Glutamatergic neuron (in vitro differentiated cells): ENCODE data around the gene BUD23. TPM values are rescaled to one million over a fixed set of nuclear protein-coding genes. Genes with fewer than 3 reads are reported as not detected.
"Not testable (repeated sequence)": the region's sequence is repeated elsewhere in the genome, so short reads cannot be mapped to it uniquely, and the experiment has no call there.

Experiments
- DNase-seq: peaks from one replicate; pipeline ENCODE4 v3.0.0; 2022
- H3K27ac Mint-ChIP-seq: one replicate; pipeline ENCODE4 v1.8.0; 2020; ENCODE audit warnings: mild to moderate bottlenecking, mixed read lengths, inconsistent platforms; ENCODE audit not compliant: unreplicated experiment
- H3K27me3 Mint-ChIP-seq: one replicate; pipeline ENCODE4 v1.8.0; 2020; ENCODE audit warnings: mild to moderate bottlenecking, moderate library complexity, mixed read lengths, inconsistent platforms; ENCODE audit not compliant: unreplicated experiment
- H3K36me3 Mint-ChIP-seq: one replicate; pipeline ENCODE4 v1.8.0; 2020; ENCODE audit warnings: mild to moderate bottlenecking, mixed read lengths, inconsistent platforms; ENCODE audit not compliant: unreplicated experiment
- H3K4me1 Mint-ChIP-seq: one replicate; pipeline ENCODE4 v1.8.0; 2020; ENCODE audit warnings: mild to moderate bottlenecking, low read depth, mixed read lengths, inconsistent platforms; ENCODE audit not compliant: unreplicated experiment
- H3K4me3 Mint-ChIP-seq: one replicate; pipeline ENCODE4 v1.8.0; 2020; ENCODE audit warnings: mild to moderate bottlenecking, mixed read lengths, inconsistent platforms; ENCODE audit not compliant: unreplicated experiment
- H3K9me3 Mint-ChIP-seq: one replicate; pipeline ENCODE4 v1.8.0; 2020; ENCODE audit warnings: mild to moderate bottlenecking, moderate library complexity, mixed read lengths, inconsistent platforms; ENCODE audit not compliant: unreplicated experiment
- total RNA-seq: library from RNA; stranded (reverse); fragmentation: NEBNext Ultra II Directional; extraction: Animal tissue kit (Norgen Biotek cat#: 25700); gene quantifications from one replicate; pipeline ENCODE4 v1.2.1, GENCODE V29; 2021; ENCODE audit not compliant: unreplicated experiment
- TF ChIP-seq, protein P1 (sequence below): fragments of 200-600 bp; sonication (generic); IDR thresholded peaks from one replicate; pipeline ENCODE4 v1.5.0; 2021; ENCODE audit not compliant: partially characterized antibody, unreplicated experiment

Gene BUD23
- total RNA-seq, 1 donor from 2014 or later: 42.6 TPM

DNA sequence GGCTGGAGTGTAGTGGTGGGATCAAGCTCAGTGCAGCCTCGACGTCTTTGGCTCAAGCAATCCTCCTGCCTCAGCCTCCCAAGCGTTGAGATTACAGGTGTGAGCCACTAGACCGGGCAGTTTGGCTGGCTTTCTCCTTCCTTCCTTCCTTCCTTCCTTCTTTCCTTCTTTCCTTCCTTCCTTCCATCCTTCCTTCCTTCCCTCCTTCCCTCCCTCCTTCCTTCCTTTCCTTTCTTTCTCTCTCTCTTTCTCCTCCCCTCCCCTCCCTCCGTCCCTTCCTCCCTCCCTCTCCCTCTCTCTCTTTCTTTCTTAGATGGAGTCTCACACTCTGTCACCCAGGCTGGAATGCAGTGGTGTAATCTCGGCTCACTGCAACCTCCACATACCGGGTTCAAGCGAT is 23.4 kb upstream of the BUD23 start:
- peaks cover 11% of the 10 kb centered on the region for H3K36me3 Mint-ChIP-seq
- no peaks in the 10 kb centered on the region for H3K4me1 Mint-ChIP-seq
- peaks cover 4% of the 10 kb centered on the region for H3K9me3 Mint-ChIP-seq
- TF ChIP-seq, protein P1, sequence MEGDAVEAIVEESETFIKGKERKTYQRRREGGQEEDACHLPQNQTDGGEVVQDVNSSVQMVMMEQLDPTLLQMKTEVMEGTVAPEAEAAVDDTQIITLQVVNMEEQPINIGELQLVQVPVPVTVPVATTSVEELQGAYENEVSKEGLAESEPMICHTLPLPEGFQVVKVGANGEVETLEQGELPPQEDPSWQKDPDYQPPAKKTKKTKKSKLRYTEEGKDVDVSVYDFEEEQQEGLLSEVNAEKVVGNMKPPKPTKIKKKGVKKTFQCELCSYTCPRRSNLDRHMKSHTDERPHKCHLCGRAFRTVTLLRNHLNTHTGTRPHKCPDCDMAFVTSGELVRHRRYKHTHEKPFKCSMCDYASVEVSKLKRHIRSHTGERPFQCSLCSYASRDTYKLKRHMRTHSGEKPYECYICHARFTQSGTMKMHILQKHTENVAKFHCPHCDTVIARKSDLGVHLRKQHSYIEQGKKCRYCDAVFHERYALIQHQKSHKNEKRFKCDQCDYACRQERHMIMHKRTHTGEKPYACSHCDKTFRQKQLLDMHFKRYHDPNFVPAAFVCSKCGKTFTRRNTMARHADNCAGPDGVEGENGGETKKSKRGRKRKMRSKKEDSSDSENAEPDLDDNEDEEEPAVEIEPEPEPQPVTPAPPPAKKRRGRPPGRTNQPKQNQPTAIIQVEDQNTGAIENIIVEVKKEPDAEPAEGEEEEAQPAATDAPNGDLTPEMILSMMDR: no peak
- no peak overlapping the region for H3K4me3 Mint-ChIP-seq
- DNase-seq: no peak
- H3K27me3 Mint-ChIP-seq: peaks cover 12% of the 10 kb centered on the region
- H3K27ac Mint-ChIP-seq: no peak overlapping the region

DNA sequence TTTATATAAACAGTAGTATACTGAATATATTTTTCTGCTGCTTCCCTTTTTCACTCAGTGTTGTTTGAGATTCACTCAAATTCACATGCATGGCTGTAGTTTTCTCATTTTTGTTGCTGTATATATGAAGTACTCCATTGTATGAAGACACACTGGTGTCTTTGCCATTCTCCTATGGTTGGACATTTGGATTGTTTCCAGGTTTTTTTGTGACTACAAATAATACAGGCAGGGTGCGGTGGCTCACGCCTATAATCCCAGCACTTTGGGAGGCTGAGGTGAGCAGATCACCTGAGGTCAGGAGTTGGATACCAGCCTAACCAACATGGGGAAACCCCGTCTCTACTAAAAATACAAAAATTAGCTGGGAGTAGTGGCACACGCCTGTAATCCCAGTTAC is 22.8 kb upstream of the BUD23 start:
- H3K27me3 Mint-ChIP-seq: peaks cover 10% of the 10 kb centered on the region
- not testable (repeated sequence) for H3K36me3 Mint-ChIP-seq, H3K9me3 Mint-ChIP-seq, H3K4me1 Mint-ChIP-seq, DNase-seq, H3K27ac Mint-ChIP-seq, H3K4me3 Mint-ChIP-seq

DNA sequence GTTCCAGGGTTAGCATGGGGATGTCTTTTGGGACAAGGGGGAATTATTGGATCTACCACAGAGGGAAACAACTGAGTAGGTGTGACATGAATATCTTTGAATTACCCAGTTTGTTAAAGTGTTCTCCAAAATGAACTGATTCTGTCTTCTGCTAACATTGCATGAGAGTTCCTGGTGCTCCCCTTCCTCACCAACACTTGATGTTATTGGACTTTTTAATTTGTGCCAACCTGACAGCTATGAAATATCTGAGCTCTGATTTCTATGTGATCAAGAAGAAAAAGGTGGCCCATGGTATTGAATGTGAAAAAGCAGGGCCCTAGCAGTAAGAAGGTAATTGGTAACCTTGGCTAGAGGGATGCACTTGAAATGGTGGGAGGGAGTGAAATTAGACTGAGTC is 20.4 kb upstream of the BUD23 start:
- peaks cover 5% of the 10 kb centered on the region for H3K36me3 Mint-ChIP-seq
- TF ChIP-seq, protein P1: no peak
- no peaks in the 10 kb centered on the region for H3K4me1 Mint-ChIP-seq

DNA sequence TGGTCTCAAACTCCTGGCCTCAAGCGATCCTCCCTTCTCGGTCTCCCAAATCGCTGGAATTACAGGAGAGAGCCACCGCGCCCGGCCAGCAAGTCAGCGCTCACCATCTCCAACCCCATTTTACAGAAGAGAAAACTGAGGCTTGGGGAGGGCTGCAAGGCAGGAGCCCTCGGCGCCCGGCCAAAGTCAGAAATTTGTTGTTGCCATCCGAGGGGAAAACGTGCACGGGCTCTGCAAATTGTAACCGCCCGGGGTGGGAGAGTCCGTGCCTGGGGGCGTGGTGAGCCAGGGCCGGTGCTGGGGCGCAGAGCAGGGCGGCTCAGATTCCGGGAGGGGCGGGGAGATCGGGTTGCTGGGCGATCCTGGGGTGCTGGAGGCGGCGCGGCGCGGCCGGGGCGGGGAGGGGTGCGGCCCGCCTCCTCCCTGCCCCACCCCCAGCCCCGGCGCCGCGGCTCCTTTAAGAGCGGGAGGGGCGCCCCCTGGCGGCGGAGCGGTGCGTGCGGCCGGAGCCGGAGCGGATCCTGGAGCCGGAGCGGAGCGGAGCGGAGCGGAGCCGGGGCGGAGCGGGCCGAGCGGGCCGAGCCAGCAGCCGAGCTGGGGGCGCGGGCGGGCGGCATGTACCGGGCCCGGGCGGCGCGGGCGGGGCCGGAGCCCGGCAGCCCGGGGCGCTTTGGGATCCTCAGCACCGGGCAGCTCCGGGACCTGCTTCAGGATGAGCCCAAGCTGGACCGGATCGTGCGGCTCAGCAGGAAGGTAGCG is 15.9 kb upstream of the BUD23 start, which contains the start of gene VPS37D:
TSS of gene VPS37D (plus strand) at position 488 of the 759 bp plus-strand sequence. CDS start at position 616, 128 bp downstream.
- H3K27me3 Mint-ChIP-seq: peaks cover 24% of the 10 kb centered on the region
- no peaks in the 10 kb centered on the region for H3K9me3 Mint-ChIP-seq
- peaks cover 5% of the 10 kb centered on the region for H3K36me3 Mint-ChIP-seq
- peak; percentile 96 for DNase-seq
- H3K27ac Mint-ChIP-seq: peak within 1 kb of the TSS; percentile 92
- H3K4me3 Mint-ChIP-seq: peak within 1 kb of the TSS; percentile 94
- peaks cover 2% of the 10 kb centered on the region for H3K4me1 Mint-ChIP-seq
- TF ChIP-seq, protein P1: peak; percentile 79

More for the DNA sequence above, 20.4 kb upstream of the BUD23 start:
- peaks cover 13% of the 10 kb centered on the region for H3K27me3 Mint-ChIP-seq
- DNase-seq: no peak
- H3K4me3 Mint-ChIP-seq: no peak overlapping the region
- no peak overlapping the region for H3K27ac Mint-ChIP-seq
- H3K9me3 Mint-ChIP-seq: peaks cover 2% of the 10 kb centered on the region

DNA sequence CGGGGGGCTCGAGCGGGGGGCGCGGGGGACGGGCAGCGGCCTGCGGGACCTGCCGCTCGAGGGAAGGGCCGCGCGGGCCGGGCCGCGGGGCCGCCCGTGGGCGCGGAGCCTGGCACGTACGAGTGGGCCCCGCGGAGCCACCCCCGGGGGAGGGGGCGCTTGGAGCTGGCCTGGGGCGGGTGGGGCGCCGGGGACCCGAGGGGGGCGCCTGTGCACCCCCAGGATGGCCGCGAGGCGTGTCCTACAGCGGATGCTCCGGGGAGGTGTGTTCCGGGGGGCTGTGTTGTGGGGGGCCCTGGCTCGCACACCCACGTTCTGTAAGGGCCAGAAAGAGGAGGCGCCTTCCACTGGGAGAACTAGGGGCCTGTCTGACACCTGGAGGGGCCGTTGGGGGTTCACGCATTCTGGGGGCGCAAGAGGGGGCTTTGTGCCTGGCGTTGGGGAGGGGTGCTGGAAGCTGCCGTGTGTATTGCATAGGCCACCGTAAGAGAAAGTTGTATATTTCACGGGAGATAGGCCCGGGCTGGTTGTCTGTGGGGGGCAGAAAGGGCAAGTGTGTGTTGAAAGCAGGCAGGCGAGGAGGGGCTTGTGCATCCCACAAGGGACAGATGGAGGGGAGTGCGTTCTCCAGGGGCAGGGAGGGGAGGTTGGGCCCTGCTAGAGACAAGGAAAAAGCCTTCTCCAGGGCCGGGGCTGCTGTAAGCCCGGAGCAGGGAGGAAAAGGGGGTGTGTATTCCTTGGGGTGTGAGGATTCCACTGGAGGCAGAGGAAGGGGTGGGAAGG is 15.1 kb upstream of the BUD23 start:
- Mint-ChIP-seq H3K4me1 (peaks cover 2% of the 10 kb centered on the region), H3K36me3 (peaks cover under 1% of the 10 kb centered on the region)
- peak; percentile 66 for DNase-seq

More for the DNA sequence above, 15.1 kb upstream of the BUD23 start:
- Mint-ChIP-seq H3K4me3 (peak overlapping the region; percentile 94), H3K27me3 (peaks cover 22% of the 10 kb centered on the region), H3K27ac (peak overlapping the region; percentile 92), H3K9me3 (no peaks in the 10 kb centered on the region)
- TF ChIP-seq, protein P1: no peak
